EH (cell line): ENCODE results near the gene AGPAT3.
"Not testable (repeated sequence)": the region's sequence is repeated elsewhere in the genome, so short reads cannot be mapped to it uniquely, and the experiment has no call there.

Experiments
- DNase-seq: peaks from one replicate; pipeline ENCODE4 v3.0.0-alpha.2; 2015; ENCODE audit warnings: low read depth

Gene AGPAT3

DNA sequence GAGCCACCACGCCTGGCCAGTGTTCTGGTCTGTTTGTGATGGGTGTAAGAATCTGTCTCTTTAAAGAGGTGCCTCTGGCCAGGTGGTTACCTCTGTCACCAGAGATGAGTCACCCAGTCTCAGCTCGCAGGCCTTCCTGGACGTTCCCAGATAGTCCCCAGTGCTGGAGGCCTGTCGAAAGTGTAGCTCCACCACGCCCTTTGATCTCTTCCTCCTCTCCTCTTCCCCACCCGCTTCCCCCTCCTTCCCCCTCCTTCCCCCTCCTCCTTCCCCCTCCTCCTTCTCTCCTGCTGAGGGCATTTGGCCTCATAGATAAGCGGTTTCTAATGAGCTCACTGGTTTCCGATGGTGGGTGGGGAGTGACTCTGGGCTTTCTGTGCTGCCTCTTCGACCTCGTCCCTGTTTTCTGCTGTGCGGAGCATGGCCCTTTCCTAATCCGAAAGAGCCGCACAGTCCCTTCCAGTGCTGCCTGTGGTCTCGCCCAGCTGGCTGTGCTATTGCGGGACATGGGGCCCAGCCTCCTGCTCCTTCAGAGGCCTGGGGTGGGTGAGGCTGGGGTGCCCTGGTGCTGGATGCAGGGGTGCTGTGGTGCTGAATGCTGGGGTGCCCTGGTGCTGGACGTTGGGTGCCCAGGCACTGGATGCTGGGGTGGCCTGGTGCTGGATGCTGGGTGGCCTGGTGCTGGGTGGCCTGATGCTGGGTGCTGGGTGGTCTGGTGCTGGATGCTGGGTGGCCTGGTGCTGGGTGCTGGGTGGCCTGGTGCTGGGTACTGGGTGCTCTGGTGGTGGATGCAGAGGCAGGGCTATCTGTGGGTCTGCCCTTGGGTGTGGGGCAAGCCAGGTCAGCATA is 19.2 kb downstream of the AGPAT3 start:
- no peak for DNase-seq

DNA sequence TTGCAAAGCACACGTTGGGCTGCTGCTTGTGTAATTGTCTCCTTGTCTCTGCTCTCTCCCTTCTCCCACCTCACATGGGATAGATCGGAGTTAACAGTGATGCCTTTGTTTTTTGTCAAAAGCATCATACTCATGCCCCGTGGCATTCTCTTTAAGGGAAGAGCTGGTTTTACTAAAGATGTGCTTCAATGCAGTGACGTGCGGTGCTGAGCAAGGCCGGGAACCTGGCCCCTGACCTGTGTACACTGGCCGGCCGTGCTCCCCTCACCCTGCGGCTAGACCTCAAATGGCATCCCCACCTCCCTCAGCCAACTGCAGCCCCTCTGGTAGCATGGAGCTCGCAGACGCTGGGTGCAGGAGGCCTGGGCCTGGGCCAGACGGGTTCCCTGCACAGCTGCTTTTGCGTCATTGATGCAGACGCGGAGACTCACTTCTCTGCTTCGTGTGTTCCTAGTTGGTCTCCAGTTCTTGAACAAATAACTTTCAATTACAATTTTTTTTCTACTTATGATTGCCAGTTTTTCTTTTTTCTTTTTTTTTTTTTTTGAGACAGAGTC is 19.9 kb downstream of the AGPAT3 start:
- no peak for DNase-seq

DNA sequence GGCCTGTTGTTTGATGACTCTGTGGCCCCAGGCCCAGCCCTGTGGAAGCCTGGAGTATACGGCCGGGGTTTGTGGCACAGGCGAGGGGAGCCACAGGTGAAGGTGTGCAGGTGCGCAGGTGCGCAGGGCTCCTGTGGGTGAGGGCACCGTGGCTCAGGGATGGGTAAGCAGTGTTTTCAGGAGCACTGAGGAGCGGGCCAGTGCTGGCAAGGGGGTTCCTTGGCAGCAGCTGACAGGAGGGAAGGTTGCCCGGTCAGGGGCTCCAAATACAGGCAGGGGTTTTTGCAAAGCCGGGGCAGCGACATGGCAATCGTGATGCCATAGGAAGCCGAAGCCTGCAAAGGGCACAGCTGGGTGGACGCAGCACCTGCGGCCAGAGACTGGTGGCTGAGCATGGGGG is 20.7 kb downstream of the AGPAT3 start:
- DNase-seq = no peak

DNA sequence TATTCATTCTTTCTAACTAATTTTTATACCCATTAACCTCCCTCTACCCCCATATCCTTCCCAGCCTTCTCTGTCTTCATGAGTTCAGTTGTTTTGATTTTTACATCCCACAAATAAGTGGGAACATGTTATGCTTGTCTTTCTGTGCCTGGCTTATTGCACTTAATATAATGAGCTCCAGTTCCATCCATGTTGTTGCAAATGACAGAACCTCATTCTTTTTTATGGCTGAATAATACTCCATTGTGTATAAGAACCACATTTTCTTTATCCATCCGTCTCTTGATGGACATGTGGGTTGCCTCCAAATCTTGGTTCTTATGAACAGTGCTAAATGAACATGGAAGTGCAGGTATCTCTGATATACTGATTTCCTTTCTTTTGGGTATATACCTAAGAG is 21.5 kb downstream of the AGPAT3 start:
- no peak for DNase-seq

DNA sequence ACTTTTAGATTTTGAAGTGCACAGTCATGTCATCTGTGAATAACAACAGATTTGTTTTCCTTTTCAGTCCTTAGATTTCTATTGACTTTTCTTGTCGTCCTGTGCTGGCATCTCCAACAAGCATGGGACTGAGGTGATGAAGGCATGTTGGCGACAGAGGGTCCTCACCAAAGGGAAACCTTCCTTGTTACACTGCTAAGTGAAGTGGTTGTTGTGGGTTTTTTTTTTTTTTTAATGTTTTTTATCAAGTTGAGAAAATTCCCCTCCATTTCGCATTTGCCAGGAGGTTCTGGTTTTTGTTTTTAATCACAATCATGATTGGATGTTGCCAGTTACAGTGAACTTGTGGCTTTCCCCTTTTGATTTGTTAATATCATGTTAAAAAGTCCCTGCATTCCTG is 24.0 kb downstream of the AGPAT3 start:
- DNase-seq = no peak

DNA sequence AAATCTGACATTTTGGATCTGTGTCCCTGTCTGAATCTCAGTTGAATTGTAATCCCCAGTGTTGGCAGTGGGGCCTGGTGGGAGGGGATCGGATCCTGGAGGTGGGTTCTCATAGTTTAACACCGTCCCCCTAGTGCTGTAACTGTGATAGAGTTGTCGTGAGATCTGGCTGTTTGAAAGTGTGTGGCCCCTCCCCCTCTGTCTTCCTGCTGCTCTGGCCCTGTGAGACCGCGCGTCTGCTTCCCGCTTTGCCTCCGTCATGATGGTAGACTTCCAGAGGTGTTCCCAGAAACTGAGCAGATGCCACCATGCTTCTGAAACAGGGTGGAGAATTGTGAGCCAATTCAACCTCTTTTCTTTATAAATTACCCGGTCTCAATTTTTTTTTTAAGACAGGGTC is 25.0 kb downstream of the AGPAT3 start:
- no peak for DNase-seq

DNA sequence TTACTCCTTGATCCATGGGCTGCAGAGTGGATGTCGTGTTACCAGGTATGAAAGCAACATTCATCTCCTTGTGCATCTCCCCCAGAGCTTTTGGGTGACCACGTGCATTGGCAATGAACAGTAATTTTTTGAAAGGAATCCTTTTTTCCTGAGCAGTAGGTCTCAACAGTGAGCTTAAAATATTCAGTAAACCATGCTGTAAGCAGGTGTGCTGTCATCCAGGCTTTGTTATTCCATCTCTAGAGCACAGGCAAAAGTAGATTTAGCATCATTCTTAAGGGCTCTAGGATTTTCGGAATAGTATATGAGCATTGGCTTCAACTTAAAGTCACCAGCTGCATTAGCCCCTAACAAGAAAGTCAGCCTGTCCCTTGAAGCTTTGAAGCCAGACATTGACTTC is 27.3 kb downstream of the AGPAT3 start:
- DNase-seq = no peak

DNA sequence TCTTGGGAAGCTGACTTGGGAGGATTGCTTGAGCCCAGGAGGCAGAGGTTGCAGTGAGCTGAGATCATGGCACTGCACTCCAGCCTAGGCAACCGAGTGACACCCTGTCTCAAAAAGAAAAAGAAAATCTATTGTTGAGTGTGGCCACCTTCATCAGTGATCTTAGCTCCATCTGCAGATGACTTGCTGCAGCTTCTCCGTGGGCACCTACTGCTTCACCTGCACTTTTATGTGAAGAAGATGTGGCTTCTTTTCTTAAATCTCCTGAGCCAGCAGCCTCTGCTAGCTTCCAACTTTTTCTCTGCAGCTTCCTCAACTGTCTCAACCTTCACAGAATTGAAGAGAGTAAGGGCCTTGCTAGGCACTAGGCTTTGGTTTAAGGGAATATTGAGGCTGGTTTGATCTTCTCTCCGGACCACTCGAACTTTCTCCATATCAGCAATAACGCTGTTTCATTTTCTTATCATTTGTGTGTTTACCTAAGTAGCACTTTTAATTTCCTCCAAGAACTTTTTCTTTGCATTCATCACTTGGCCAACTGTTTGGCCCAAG is 28.0 kb downstream of the AGPAT3 start:
- no peak for DNase-seq

DNA sequence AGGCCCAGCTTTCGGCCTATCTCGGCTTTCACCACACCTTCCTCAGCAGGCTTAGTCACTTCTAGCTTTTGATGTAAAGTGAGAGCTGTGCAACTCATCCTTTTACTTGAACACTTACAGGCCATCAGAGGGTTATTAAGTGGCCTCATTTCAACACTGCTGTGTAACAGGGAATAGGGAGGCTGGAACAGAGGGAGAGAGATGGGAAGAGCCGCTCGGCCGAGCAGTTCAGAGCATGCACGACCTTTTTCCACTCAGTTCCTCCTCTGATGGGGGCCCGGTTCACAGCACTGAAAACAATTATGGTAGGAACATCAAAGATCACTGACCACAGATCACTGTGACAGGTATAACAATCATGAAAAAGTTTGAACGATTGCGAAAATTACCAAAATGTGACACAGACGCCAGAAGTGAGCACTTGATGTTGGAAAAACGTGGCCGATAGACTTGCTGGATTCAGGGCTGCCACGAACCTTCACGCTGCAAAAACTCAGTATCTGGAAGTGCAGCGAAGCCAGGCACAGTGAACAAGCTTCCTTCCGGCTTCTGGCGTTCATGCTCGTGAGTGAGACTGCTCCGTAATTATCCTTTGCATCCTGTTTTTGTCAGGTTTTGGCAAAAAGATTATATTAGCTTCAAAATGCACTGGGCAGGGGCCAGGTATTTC is 28.6 kb downstream of the AGPAT3 start:
- DNase-seq = no peak

DNA sequence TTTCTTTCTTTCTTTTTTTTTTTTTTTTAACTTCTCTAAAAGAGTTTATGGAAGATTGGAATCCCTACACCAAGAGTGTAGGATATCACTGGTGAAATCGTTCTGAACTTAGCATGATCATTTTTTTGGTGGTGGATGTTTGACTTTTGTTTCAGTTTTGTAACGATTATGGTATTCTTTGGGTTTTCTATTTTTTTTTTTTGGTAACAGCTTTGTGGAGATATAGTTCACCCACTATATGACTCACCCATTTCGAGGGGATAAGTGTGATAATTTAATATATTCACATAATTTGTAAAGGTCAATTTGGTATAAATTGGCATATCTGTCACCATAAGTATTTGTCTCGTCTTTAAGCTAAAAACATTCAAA is 29.2 kb downstream of the AGPAT3 start:
- no peak for DNase-seq

DNA sequence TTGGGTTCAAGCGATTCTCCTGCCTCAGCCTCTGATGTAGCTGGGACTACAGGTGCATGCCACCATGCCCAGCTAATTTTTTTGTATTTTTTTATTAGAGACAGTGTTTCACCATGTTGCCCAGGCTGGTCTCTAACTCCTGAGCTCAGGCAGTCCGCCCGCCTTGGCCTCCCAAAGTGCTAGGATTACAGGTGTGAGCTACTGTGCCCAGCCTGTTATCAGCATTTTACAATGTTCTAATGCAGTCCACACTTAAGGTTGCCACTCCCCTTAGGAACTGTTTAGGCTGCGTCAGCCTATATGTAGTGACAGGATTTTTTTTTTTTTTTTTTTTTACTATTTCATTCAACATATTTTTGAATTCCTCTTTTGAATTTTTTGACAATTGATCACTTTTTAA is 30.2 kb downstream of the AGPAT3 start:
- no peak for DNase-seq

DNA sequence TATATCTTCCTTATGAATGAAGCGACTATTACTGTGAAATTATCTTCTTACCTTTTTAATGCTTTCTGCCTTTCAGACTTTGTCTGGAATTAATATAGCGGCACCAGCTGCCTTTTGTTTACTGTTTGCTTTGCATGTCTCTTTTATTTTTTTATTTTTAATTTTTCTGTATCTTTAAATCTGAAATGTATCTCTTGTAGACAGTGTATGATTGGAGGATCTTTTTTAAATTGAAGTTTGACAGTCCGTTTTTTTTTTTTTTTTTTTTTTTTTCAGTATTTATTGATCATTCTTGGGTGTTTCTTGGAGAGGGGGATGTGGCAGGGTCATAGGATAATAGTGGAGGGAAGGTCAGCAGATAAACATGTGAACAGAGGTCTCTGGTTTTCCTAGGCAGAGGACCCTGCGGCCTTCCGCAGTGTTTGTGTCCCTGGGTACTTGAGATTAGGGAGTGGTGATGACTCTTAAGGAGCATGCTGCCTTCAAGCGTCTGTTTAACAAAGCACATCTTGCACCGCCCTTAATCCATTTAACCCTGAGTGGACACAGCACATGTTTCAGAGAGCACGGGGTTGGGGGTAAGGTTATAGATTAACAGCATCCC is 31.8 kb downstream of the AGPAT3 start:
- DNase-seq = not testable (repeated sequence)

DNA sequence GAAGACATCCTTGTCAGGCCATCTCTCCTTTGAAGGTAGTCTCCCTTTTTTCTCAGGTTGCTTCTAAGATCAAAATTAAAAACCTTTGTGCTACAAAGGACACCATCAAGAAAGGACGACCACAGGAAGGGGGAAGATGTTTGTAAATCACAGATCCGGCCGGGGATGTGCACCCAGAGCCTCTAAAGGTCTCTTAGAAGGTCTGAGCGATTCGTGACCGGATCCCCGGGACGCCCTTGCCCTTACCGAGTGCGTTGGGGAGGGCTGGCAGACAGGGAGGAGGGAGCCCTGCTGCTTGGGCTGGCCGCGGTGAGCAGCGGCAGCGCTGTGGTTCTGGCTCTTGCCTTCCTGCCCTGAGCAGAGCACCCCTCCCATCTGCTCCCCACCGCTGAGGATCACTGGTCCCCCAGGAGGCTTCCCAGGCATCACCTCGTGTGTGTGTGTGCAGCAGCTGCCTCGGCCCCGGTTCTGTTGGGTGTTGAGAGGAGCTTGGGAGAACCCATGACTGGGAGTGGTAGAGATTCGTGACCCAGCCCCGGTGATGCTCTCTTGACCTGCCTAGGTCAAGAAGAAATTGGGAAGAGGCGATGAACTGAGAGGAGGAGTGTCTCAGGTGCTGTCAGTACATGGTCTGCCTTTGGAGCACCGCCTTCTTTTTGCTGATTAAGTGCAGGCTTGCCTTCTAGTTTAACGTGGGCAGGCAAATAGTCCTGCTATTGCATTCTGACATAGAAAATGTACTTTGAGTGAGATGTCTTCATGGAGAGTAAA is 34.5 kb downstream of the AGPAT3 start:
- DNase-seq = no peak

DNA sequence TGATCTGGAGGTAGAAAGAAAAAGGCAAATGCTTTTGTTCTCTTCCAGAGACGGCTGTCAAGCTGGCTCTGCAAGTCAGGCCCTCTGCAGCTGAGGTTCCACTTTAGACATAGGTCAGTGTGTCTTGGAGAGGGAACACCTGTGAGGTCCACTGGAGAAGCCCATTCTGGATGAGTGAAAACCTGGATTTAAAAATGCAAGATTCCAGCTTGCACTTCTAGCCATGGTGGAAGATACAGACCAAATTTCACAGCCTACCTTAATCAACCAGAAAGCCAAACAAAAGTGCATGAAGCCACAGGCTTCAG is 35.0 kb downstream of the AGPAT3 start:
- no peak for DNase-seq

DNA sequence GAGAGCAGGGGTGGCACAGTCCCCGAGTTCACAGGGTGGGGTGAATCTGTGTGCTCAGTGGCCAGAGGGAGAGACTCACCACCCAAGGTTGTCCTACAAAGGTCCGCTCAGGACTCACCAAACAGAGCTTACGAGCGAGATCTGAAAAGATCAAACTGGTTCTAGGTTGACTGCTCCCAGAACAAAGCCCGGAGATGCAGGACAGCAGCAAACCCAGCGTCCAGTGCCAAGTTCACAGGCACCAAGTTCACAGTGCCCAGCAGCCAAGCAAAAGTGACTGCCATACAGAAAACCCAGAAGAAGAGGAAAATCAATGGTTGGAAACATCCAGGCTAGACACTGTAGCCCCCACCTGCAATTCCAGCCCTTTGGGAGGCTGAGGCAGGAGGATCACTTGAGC is 35.7 kb downstream of the AGPAT3 start:
- no peak for DNase-seq

DNA sequence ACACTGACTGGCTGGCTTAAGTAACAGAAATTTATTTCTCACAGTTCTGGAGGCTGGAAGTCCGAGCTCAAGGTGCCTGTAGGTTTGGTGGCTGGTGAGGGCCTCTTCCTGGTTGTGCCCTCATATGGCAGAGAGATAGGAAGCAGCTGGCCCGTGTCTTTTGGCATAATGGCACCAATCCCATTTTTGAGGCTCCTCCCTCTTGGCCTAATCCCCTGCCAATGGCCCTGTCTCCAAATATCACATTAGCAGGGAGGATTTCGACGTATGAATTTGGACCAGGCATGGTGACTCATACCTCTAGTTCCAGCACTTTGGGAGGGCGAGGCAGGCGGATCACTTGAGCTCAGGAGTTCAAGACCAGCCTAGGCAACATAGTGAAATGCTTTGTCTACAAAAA is 37.4 kb downstream of the AGPAT3 start:
- DNase-seq = no peak

DNA sequence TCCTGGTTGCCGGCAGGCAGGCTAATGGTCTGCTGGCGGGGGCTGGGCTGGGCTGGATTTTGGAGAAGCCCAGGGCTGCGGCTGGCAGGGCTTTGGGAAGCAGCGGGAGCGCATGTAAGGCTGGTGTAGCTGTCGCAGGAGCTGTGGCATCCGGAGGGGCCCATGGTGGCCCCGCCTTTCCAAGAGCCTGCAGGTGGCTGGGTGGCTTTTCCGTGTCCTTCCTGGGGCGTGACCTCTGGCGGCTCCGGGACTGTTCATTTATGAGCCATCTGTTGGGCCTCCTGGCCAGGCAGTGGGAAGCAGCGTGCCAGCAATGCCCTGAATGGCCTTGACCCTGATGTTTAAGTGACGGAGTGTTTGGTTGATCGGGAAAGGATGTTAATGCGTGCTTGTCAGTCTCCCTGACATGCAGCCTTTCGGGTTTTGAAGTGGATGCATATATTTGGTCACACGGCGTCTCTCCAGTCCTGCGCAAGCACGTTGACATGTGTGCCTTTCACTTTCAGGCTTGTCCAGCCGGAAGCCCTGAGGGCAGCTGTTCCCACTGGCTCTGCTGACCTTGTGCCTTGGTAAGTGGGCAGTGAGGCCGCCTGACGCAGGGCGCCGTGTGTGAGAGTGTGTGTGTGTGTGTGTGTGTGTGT is 38.5 kb downstream of the AGPAT3 start:
- DNase-seq = no peak

DNA sequence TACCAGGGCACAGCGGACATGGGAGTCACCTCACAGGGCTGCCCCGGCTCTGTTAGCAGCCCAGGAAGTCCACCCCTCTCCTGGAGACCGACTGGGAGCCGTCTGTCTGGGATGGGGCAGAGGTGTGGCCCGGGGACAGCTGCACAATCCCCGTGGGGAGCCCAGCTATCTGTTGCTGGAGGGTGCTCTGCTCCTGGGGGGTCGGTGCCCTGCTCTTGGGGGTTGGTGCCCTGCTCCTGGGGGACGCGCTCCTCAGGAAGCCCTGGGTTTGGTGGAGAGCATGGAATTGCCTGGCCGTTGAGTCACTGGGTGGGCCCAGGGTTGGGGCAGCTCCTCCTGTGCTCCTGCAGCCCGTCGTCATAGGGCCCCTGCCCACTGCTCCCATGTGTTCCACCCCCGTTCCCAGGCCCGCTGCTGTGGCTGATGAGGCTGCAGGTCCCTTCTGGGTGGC is 39.3 kb downstream of the AGPAT3 start:
- no peak for DNase-seq

DNA sequence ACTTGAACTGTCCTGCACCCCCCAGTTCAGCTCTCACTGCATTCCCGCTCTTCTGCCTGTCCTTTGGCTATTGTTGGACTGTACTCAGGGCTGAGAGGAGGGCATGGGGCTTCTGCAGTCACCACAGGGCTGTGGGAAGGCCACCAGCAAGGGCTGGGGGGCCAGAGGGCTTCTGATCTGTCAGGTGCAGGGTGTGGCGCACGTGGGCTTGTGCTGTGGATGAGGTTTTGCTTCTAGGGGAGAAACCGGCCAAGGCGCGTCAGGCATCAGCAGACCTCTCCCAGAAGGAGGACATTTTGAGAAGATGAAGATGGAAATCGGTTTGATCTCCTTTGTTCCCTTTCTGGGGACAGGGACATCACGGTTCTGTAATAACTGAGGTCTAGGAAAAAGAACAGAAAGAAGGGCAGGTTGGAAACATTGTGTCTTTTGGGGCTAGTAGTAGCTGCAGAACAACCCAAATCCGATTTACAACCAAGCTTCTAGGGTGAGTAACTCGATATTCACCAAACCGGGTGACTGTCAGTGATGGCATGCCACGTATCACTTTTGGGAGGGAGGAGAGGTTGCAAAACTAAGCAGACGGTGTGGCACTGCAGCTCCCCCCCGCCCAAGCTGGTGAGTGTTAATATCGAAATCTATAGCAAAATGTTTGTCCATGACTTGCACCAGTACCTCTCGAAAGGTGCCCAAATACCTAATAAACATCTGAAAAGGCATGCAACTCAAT is 40.9 kb downstream of the AGPAT3 start:
- peak; percentile 28 for DNase-seq

DNA sequence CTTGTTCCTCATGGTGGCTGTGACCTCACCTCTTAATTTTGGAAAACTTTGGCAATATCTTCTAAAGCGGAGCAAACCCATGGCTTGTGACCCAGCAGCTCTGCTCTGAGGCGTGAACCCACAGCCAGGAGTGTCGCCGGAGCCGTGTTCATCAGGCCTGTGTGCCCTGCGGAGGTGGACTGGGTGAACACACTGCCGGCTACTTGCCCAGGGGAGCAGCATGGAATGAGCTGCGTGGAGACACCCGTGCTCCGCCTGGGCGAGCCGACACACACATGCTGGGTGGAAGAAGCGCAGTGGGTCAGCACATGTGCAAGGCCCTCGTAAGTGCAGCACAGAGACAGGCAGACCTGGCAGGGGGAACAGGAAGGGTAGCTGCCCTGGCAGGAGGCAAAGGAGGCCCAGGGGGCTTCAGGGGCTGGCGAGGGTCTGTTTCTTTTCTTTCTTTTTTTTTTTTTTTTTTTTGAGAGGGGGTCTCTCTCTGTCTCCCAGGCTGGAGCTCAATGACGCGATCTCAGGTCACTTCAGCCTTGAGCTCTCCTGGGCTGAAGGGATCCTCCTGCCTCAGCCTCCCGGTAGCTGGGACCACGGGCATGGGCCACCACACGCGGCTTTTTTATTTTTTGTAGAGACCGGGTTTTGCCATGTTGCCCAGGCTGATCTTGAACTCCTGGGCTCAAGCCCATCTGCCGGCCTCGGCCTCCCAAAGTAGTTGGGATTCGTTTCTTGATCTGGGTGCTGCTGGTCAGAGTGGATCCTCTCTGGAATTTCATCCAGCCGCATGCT is 41.8 kb downstream of the AGPAT3 start:
- no peak for DNase-seq
